Progenitor cell of endocrine pancreas (in vitro differentiated cells): ENCODE measurements around the gene ZC3H12D. TPM values are rescaled to one million over a fixed set of nuclear protein-coding genes. Genes with fewer than 3 reads are reported as not detected.
"Not testable (repeated sequence)": the region's sequence is repeated elsewhere in the genome, so short reads cannot be mapped to it uniquely, and the experiment has no call there.

Experiments
- DNase-seq: peaks from one replicate; pipeline ENCODE4 v3.0.0; 2021; ENCODE audit warnings: low spot score; ENCODE audit not compliant: unreplicated experiment
- H3K27ac Mint-ChIP-seq: 2 replicates; pipeline ENCODE4 v1.8.0; 2021; ENCODE audit warnings: mild to moderate bottlenecking, moderate library complexity, mixed read lengths
- H3K27me3 Mint-ChIP-seq: 2 replicates; pipeline ENCODE4 v1.8.0; 2021; ENCODE audit warnings: mixed read lengths
- H3K36me3 Mint-ChIP-seq: 2 replicates; pipeline ENCODE4 v1.8.0; 2022; ENCODE audit warnings: mixed read lengths; ENCODE audit not compliant: insufficient read depth
- H3K4me1 Mint-ChIP-seq: 2 replicates; pipeline ENCODE4 v1.8.0; 2021; ENCODE audit warnings: low read depth, mixed read lengths
- H3K4me3 Mint-ChIP-seq: 2 replicates; pipeline ENCODE4 v1.8.0; 2021; ENCODE audit warnings: low read depth, mild to moderate bottlenecking, moderate library complexity, mixed read lengths
- H3K9me3 Mint-ChIP-seq: 2 replicates; pipeline ENCODE4 v1.8.0; 2021; ENCODE audit warnings: low read depth, mixed read lengths
- CTCF ChIP-seq: fragments of 200-600 bp; sonication (generic); IDR thresholded peaks from one replicate; pipeline ENCODE4 v1.5.0; 2021; ENCODE audit warnings: antibody characterized with exemption, mild to moderate bottlenecking; ENCODE audit not compliant: unreplicated experiment
- total RNA-seq: library from RNA; stranded (reverse); gene quantifications from 2 replicates; pipeline ENCODE4 v1.2.1, GENCODE V29; 2021

ZC3H12D gene
- total RNA-seq, 1 donor from 2014 or later = 0.48 TPM

GRCh38 chr6:149470948-149471347 lies 13.9 kb downstream of the ZC3H12D start:
- Mint-ChIP-seq H3K4me1 (no peaks in the 10 kb centered on the region), H3K27me3 (peaks cover 6% of the 10 kb centered on the region), H3K27ac (no peak overlapping the region), H3K9me3 (no peaks in the 10 kb centered on the region), H3K36me3 (no peaks in the 10 kb centered on the region), H3K4me3 (no peak overlapping the region)
- no peak for DNase-seq
- TF ChIP-seq CTCF = no peak

GRCh38 chr6:149468179-149468578 lies 16.6 kb downstream of the ZC3H12D start:
- H3K4me3 Mint-ChIP-seq = no peak overlapping the region
- DNase-seq = no peak
- H3K9me3 Mint-ChIP-seq = no peaks in the 10 kb centered on the region
- no peak for TF ChIP-seq CTCF
- no peaks in the 10 kb centered on the region for H3K36me3 Mint-ChIP-seq
- peaks cover 6% of the 10 kb centered on the region for H3K27me3 Mint-ChIP-seq
- H3K4me1 Mint-ChIP-seq = no peaks in the 10 kb centered on the region
- H3K27ac Mint-ChIP-seq = no peak overlapping the region

GRCh38 chr6:149467265-149467664 lies 17.5 kb downstream of the ZC3H12D start:
- no peaks in the 10 kb centered on the region for H3K9me3 Mint-ChIP-seq
- H3K36me3 Mint-ChIP-seq = no peaks in the 10 kb centered on the region
- no peak for TF ChIP-seq CTCF
- H3K4me3 Mint-ChIP-seq = no peak overlapping the region
- no peak for DNase-seq
- no peaks in the 10 kb centered on the region for H3K4me1 Mint-ChIP-seq
- no peak overlapping the region for H3K27ac Mint-ChIP-seq
- peaks cover 9% of the 10 kb centered on the region for H3K27me3 Mint-ChIP-seq

GRCh38 chr6:149464411-149464810 lies 20.4 kb downstream of the ZC3H12D start:
- Mint-ChIP-seq H3K36me3 (no peaks in the 10 kb centered on the region), H3K4me3 (no peak overlapping the region), H3K27ac (no peak overlapping the region), H3K9me3 (no peaks in the 10 kb centered on the region), H3K27me3 (peaks cover 9% of the 10 kb centered on the region), H3K4me1 (no peaks in the 10 kb centered on the region)
- no peak for DNase-seq
- no peak for TF ChIP-seq CTCF

- DNase-seq = no peak
- no peaks in the 10 kb centered on the region for H3K4me1 Mint-ChIP-seq
- H3K4me3 Mint-ChIP-seq = no peak overlapping the region
- peaks cover 14% of the 10 kb centered on the region for H3K27me3 Mint-ChIP-seq
- TF ChIP-seq CTCF = no peak
- no peaks in the 10 kb centered on the region for H3K9me3 Mint-ChIP-seq
- no peaks in the 10 kb centered on the region for H3K36me3 Mint-ChIP-seq
- no peak overlapping the region for H3K27ac Mint-ChIP-seq
Observed at GRCh38 chr6:149463781-149464180, 21.0 kb downstream of the ZC3H12D start.

GRCh38 chr6:149462712-149463111 lies 22.1 kb downstream of the ZC3H12D start:
- H3K27me3 Mint-ChIP-seq, H3K27ac Mint-ChIP-seq, H3K4me1 Mint-ChIP-seq, H3K4me3 Mint-ChIP-seq, H3K36me3 Mint-ChIP-seq, DNase-seq, H3K9me3 Mint-ChIP-seq: not testable (repeated sequence)
